ENCODE data around the gene GRID1. TPM values are rescaled to one million over a fixed set of nuclear protein-coding genes. Genes with fewer than 3 reads are reported as not detected.

The GRID1 gene
- total RNA-seq, 1 experiment from 2014 or later: 0.37 TPM

GRCh38 chr10:85795460-85795859 is 571.1 kb downstream of the GRID1 start:
- DNase-seq (ENCODE audit: low spot score) (no peak), ATAC-seq (no peak)
- no peaks in the 10 kb centered on the region for H3K36me3 Mint-ChIP-seq
- TF ChIP-seq ZNF121 (CRISPR knock-in tag; IDR thresholded peaks at IDR 0.05) (no peak), ZNF423 (CRISPR knock-in tag; IDR thresholded peaks at IDR 0.05) (no peak), CREM (CRISPR knock-in tag; IDR thresholded peaks at IDR 0.05) (no peak), ZNF219 (CRISPR knock-in tag; IDR thresholded peaks at IDR 0.05; ENCODE audit: borderline replicate concordance) (no peak), KAT7 (CRISPR knock-in tag; IDR thresholded peaks at IDR 0.05; ENCODE audit: borderline replicate concordance) (no peak)
- H3K27ac Mint-ChIP-seq: no peak overlapping the region
- CTCF ChIA-PET: no interaction called here
- H3K27me3 Mint-ChIP-seq (ENCODE audit: low read depth): no peaks in the 10 kb centered on the region
- H3K9me3 Mint-ChIP-seq: peaks cover 6% of the 10 kb centered on the region
- no peaks in the 10 kb centered on the region for H3K4me1 Mint-ChIP-seq
- POLR2A ChIA-PET: no interaction called here
- no peak overlapping the region for H3K4me3 Mint-ChIP-seq

GRCh38 chr10:85794553-85794952 is 572.0 kb downstream of the GRID1 start:
- ATAC-seq: no peak
- no peak overlapping the region for H3K4me3 Mint-ChIP-seq
- H3K27me3 Mint-ChIP-seq (ENCODE audit: low read depth): no peaks in the 10 kb centered on the region
- H3K27ac Mint-ChIP-seq: no peak overlapping the region
- TF ChIP-seq PRDM15 (CRISPR knock-in tag; IDR thresholded peaks at IDR 0.05) (no peak), KAT7 (CRISPR knock-in tag; IDR thresholded peaks at IDR 0.05; ENCODE audit: borderline replicate concordance) (no peak), SP1 (CRISPR knock-in tag; conservative IDR thresholded peaks at IDR 0.05) (no peak), ZSCAN18 (CRISPR knock-in tag; IDR thresholded peaks at IDR 0.05) (no peak), MAX (CRISPR knock-in tag; IDR thresholded peaks at IDR 0.05) (no peak), PREB (CRISPR knock-in tag; IDR thresholded peaks at IDR 0.05; ENCODE audit: borderline replicate concordance) (no peak), TCF7 (CRISPR knock-in tag; IDR thresholded peaks at IDR 0.05; ENCODE audit: low read depth) (no peak)
- POLR2A ChIA-PET: no interaction called here
- CTCF ChIA-PET: no interaction called here
- H3K9me3 Mint-ChIP-seq: peaks cover 6% of the 10 kb centered on the region
- H3K36me3 Mint-ChIP-seq: no peaks in the 10 kb centered on the region
- no peaks in the 10 kb centered on the region for H3K4me1 Mint-ChIP-seq
- DNase-seq (ENCODE audit: low spot score): no peak

GRCh38 chr10:85792533-85792858 is 574.1 kb downstream of the GRID1 start:
- Mint-ChIP-seq H3K4me1 (no peaks in the 10 kb centered on the region), H3K36me3 (no peaks in the 10 kb centered on the region), H3K9me3 (no peaks in the 10 kb centered on the region), H3K27me3 (ENCODE audit: low read depth) (no peaks in the 10 kb centered on the region), H3K27ac (no peak overlapping the region), H3K4me3 (no peak overlapping the region)
- ATAC-seq (no peak), DNase-seq (ENCODE audit: low spot score) (no peak)
- TF ChIP-seq ZMAT4 (CRISPR knock-in tag; IDR thresholded peaks at IDR 0.05): no peak
- no peak for TF ChIP-seq TEAD4 (CRISPR knock-in tag; IDR thresholded peaks at IDR 0.05)
- no peak for TF ChIP-seq NR2C2 (CRISPR knock-in tag; IDR thresholded peaks at IDR 0.05)
- TF ChIP-seq ETV6 (CRISPR knock-in tag; IDR thresholded peaks at IDR 0.05): no peak
- TF ChIP-seq ZNF396 (CRISPR knock-in tag; IDR thresholded peaks at IDR 0.05; ENCODE audit: borderline replicate concordance): no peak
- TF ChIP-seq CBFB (CRISPR knock-in tag; IDR thresholded peaks at IDR 0.05; ENCODE audit: low read depth): no peak
- TF ChIP-seq AR (CRISPR knock-in tag; IDR thresholded peaks at IDR 0.05): no peak
- TF ChIP-seq GABPB1 (CRISPR knock-in tag; IDR thresholded peaks at IDR 0.05): no peak
- TF ChIP-seq ZBTB43 (CRISPR knock-in tag; IDR thresholded peaks at IDR 0.05): no peak
- no peak for TF ChIP-seq SOX15 (CRISPR knock-in tag; IDR thresholded peaks at IDR 0.05)
- TF ChIP-seq SMAD3 (CRISPR knock-in tag; IDR thresholded peaks at IDR 0.05; ENCODE audit: borderline replicate concordance): no peak
- TF ChIP-seq RELA (CRISPR knock-in tag; IDR thresholded peaks at IDR 0.05; ENCODE audit: borderline replicate concordance): no peak
- ChIA-PET POLR2A (interaction anchor here (0.6 kb wide), 1 partner anchor 64 kb away, joined by 3 read pairs; no protein-coding TSS in a partner anchor), CTCF (interaction anchor here (1.1 to 2.1 kb wide), 4 partner anchors 9 to 357 kb away, joined by 3 to 10 read pairs (median 4); no protein-coding TSS in a partner anchor)

Data from WTC11 (cell line).